ENCODE data around the gene COX15.

The COX15 gene

DNA sequence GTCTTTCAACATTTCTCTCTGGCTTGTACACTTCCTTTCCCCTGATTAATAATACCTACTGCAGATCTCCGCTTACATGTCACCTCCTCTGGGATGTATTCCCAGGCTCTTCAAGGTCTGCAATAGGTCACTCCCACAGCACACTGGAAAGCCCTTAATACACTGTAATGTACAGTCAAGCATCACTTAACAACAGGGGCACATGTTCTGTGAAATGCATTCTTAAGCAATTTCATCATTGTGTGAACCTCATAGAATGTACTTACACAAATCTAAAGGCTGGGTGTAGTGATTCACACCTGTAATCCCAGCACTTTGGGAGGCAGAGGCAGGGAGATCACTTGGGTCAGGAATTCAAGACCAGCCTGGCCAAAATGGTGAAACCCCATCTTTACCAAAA lies 1.9 kb downstream of the COX15 start:
- TF ChIP-seq ZNF621 (tag by site-specific recombination; IDR thresholded peaks at IDR 0.05), result no peak
- no peak for TF ChIP-seq ZNF501 (tag by site-specific recombination; IDR thresholded peaks at IDR 0.05)
- TF ChIP-seq, protein P1, sequence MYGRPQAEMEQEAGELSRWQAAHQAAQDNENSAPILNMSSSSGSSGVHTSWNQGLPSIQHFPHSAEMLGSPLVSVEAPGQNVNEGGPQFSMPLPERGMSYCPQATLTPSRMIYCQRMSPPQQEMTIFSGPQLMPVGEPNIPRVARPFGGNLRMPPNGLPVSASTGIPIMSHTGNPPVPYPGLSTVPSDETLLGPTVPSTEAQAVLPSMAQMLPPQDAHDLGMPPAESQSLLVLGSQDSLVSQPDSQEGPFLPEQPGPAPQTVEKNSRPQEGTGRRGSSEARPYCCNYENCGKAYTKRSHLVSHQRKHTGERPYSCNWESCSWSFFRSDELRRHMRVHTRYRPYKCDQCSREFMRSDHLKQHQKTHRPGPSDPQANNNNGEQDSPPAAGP (tag by site-specific recombination; IDR thresholded peaks at IDR 0.05), result no peak
- TF ChIP-seq HOXD13 (CRISPR knock-in tag; IDR thresholded peaks at IDR 0.05; ENCODE audit: borderline replicate concordance), result no peak
- TF ChIP-seq, protein P2, sequence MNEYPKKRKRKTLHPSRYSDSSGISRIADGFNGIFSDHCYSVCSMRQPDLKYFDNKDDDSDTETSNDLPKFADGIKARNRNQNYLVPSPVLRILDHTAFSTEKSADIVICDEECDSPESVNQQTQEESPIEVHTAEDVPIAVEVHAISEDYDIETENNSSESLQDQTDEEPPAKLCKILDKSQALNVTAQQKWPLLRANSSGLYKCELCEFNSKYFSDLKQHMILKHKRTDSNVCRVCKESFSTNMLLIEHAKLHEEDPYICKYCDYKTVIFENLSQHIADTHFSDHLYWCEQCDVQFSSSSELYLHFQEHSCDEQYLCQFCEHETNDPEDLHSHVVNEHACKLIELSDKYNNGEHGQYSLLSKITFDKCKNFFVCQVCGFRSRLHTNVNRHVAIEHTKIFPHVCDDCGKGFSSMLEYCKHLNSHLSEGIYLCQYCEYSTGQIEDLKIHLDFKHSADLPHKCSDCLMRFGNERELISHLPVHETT (tag by site-specific recombination; IDR thresholded peaks at IDR 0.05), result no peak
- TF ChIP-seq ZNF670 (tag by site-specific recombination; IDR thresholded peaks at IDR 0.05; ENCODE audit: low read depth), result no peak
- TF ChIP-seq, protein P3, sequence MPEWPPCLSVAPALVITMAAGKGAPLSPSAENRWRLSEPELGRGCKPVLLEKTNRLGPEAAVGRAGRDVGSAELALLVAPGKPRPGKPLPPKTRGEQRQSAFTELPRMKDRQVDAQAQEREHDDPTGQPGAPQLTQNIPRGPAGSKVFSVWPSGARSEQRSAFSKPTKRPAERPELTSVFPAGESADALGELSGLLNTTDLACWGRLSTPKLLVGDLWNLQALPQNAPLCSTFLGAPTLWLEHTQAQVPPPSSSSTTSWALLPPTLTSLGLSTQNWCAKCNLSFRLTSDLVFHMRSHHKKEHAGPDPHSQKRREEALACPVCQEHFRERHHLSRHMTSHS (tag by site-specific recombination; IDR thresholded peaks at IDR 0.05), result no peak
- H3K9me3 ChIP-seq (ENCODE audit: control insufficient read depth, insufficient read depth, low read depth, low read length), result no peaks in the 10 kb centered on the region
- H3K27ac ChIP-seq (ENCODE audit: extremely low read depth, low read depth, low read length), result no peak overlapping the region
- ChIA-PET POLR2A (interaction anchor here (1.0 kb wide), 1 partner anchor 304 kb away, joined by 3 read pairs; no protein-coding TSS in a partner anchor), CTCF (no interaction called here)
- no peak overlapping the region for H3K4me3 ChIP-seq (ENCODE audit: low read depth, low read length)
- H3K4me1 ChIP-seq (ENCODE audit: control insufficient read depth, insufficient read depth, low read length), result no peaks in the 10 kb centered on the region
- H3K36me3 ChIP-seq (ENCODE audit: control insufficient read depth in 2 of 2, insufficient read depth in 1 of 2, low read length in 2 of 2), result peaks cover 31 to 51% of the 10 kb centered on the region in 2 experiments

DNA sequence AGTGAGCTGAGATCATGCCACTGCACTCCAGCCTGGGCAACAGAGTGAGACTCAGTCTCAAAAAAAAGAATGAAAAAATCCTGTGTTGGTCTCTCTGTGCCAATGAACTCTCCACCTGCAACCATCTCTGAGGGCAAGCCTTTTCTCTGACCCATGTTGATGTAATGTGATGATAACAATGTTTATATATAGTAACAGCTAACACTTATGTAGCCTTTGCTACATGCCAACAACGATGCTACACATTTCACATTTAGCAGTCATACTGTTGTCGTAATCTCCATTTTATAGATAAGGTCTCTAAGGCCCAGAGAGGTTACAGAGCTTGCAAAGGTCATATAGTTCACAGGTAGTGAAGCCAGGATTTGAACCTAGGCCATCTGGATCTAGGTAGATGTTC lies 11.5 kb downstream of the COX15 start:
- Histone ChIP-seq H3K9me3 (ENCODE audit: control insufficient read depth, insufficient read depth, low read depth, low read length) (no peaks in the 10 kb centered on the region), H3K4me1 (ENCODE audit: control insufficient read depth, insufficient read depth, low read length) (no peaks in the 10 kb centered on the region), H3K36me3 (ENCODE audit: control insufficient read depth in 2 of 2, insufficient read depth in 1 of 2, low read length in 2 of 2) (peaks cover 84 to 93% of the 10 kb centered on the region in 2 experiments), H3K27ac (ENCODE audit: extremely low read depth, low read depth, low read length) (no peak overlapping the region), H3K4me3 (ENCODE audit: low read depth, low read length) (no peak overlapping the region)
- TF ChIP-seq ZNF132 (tag by site-specific recombination; IDR thresholded peaks at IDR 0.05; ENCODE audit: borderline replicate concordance), result no peak
- no peak for TF ChIP-seq ZNF501 (tag by site-specific recombination; IDR thresholded peaks at IDR 0.05)
- no peak for TF ChIP-seq ZNF529 (tag by site-specific recombination; IDR thresholded peaks at IDR 0.05; ENCODE audit: insufficient replicate concordance)
- no peak for TF ChIP-seq ZNF366 (tag by site-specific recombination; conservative IDR thresholded peaks at IDR 0.05)
- no peak for TF ChIP-seq ZNF433 (tag by site-specific recombination; IDR thresholded peaks at IDR 0.05; ENCODE audit: low read depth)
- TF ChIP-seq ZNF830 (tag by site-specific recombination; IDR thresholded peaks at IDR 0.05; ENCODE audit: low read depth), result no peak
- TF ChIP-seq, protein P4, sequence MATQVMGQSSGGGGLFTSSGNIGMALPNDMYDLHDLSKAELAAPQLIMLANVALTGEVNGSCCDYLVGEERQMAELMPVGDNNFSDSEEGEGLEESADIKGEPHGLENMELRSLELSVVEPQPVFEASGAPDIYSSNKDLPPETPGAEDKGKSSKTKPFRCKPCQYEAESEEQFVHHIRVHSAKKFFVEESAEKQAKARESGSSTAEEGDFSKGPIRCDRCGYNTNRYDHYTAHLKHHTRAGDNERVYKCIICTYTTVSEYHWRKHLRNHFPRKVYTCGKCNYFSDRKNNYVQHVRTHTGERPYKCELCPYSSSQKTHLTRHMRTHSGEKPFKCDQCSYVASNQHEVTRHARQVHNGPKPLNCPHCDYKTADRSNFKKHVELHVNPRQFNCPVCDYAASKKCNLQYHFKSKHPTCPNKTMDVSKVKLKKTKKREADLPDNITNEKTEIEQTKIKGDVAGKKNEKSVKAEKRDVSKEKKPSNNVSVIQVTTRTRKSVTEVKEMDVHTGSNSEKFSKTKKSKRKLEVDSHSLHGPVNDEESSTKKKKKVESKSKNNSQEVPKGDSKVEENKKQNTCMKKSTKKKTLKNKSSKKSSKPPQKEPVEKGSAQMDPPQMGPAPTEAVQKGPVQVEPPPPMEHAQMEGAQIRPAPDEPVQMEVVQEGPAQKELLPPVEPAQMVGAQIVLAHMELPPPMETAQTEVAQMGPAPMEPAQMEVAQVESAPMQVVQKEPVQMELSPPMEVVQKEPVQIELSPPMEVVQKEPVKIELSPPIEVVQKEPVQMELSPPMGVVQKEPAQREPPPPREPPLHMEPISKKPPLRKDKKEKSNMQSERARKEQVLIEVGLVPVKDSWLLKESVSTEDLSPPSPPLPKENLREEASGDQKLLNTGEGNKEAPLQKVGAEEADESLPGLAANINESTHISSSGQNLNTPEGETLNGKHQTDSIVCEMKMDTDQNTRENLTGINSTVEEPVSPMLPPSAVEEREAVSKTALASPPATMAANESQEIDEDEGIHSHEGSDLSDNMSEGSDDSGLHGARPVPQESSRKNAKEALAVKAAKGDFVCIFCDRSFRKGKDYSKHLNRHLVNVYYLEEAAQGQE (tag by site-specific recombination; IDR thresholded peaks at IDR 0.05), result no peak
- TF ChIP-seq ZNF214 (tag by site-specific recombination; IDR thresholded peaks at IDR 0.05; ENCODE audit: borderline replicate concordance), result no peak
- TF ChIP-seq SP2 (tag by site-specific recombination; IDR thresholded peaks at IDR 0.05), result no peak
- TF ChIP-seq ZNF791 (tag by site-specific recombination; IDR thresholded peaks at IDR 0.05), result no peak
- TF ChIP-seq ZNF654 (tag by site-specific recombination; IDR thresholded peaks at IDR 0.05; ENCODE audit: low read depth), result no peak
- TF ChIP-seq ZNF76 (tag by site-specific recombination; IDR thresholded peaks at IDR 0.05; ENCODE audit: borderline replicate concordance, low read depth), result no peak
- TF ChIP-seq, protein P5, sequence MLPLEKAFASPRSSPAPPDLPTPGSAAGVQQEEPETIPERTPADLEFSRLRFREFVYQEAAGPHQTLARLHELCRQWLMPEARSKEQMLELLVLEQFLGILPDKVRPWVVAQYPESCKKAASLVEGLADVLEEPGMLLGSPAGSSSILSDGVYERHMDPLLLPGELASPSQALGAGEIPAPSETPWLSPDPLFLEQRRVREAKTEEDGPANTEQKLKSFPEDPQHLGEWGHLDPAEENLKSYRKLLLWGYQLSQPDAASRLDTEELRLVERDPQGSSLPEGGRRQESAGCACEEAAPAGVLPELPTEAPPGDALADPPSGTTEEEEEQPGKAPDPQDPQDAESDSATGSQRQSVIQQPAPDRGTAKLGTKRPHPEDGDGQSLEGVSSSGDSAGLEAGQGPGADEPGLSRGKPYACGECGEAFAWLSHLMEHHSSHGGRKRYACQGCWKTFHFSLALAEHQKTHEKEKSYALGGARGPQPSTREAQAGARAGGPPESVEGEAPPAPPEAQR (tag by site-specific recombination; IDR thresholded peaks at IDR 0.05), result no peak
- TF ChIP-seq, protein P6, sequence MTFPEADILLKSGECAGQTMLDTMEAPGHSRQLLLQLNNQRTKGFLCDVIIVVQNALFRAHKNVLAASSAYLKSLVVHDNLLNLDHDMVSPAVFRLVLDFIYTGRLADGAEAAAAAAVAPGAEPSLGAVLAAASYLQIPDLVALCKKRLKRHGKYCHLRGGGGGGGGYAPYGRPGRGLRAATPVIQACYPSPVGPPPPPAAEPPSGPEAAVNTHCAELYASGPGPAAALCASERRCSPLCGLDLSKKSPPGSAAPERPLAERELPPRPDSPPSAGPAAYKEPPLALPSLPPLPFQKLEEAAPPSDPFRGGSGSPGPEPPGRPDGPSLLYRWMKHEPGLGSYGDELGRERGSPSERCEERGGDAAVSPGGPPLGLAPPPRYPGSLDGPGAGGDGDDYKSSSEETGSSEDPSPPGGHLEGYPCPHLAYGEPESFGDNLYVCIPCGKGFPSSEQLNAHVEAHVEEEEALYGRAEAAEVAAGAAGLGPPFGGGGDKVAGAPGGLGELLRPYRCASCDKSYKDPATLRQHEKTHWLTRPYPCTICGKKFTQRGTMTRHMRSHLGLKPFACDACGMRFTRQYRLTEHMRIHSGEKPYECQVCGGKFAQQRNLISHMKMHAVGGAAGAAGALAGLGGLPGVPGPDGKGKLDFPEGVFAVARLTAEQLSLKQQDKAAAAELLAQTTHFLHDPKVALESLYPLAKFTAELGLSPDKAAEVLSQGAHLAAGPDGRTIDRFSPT (tag by site-specific recombination; IDR thresholded peaks at IDR 0.05), result no peak
- no peak for TF ChIP-seq TRIM28 (IDR thresholded peaks at IDR 0.05; ENCODE audit: borderline replicate concordance, low read length)
- TF ChIP-seq, protein P7, sequence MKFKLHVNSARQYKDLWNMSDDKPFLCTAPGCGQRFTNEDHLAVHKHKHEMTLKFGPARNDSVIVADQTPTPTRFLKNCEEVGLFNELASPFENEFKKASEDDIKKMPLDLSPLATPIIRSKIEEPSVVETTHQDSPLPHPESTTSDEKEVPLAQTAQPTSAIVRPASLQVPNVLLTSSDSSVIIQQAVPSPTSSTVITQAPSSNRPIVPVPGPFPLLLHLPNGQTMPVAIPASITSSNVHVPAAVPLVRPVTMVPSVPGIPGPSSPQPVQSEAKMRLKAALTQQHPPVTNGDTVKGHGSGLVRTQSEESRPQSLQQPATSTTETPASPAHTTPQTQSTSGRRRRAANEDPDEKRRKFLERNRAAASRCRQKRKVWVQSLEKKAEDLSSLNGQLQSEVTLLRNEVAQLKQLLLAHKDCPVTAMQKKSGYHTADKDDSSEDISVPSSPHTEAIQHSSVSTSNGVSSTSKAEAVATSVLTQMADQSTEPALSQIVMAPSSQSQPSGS (tag by site-specific recombination; IDR thresholded peaks at IDR 0.05; ENCODE audit: low read depth), result no peak
- POLR2A ChIA-PET, result no interaction called here
- CTCF ChIA-PET, result interaction anchor here (0.8 kb wide), 1 partner anchor 10 kb away, joined by 3 read pairs; no protein-coding TSS in a partner anchor

All from HEK293 (cell line).